ENCODE results near the gene KCP.

DNA sequence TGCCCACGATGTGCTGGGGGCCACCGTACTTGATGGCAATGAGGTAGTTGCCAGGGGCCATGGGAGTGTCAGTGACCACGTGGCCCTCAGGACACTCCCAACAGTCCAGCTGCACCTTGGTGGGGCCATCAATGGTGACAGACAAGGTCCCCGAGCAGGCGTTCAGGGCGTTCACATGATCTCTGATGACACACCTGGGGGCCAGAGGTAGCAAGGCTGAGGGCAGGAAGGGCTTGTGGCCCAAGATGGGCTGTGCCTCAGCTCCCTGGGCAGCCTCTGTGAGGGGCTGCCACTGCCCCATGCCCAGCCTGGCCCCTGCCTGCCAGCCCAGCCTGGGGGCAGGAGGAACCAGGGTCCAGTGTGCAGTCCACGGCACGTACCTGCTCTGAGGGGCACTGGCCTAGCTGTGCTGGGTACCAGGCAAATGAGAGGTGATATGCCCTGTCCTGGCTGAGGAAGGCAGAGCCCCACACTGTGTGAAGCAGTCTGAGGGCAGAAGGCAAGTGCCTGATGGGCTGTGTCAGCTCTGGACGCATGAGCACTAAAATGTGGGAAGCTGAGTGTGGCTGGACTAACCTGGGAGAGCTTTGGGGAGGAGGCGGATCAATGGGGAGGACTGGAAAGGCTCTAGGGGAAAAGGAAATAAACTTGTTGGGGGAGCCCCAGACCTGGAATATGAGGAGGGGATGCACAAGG, 3.5 kb upstream of the KCP start:
- TF ChIP-seq, protein P1, sequence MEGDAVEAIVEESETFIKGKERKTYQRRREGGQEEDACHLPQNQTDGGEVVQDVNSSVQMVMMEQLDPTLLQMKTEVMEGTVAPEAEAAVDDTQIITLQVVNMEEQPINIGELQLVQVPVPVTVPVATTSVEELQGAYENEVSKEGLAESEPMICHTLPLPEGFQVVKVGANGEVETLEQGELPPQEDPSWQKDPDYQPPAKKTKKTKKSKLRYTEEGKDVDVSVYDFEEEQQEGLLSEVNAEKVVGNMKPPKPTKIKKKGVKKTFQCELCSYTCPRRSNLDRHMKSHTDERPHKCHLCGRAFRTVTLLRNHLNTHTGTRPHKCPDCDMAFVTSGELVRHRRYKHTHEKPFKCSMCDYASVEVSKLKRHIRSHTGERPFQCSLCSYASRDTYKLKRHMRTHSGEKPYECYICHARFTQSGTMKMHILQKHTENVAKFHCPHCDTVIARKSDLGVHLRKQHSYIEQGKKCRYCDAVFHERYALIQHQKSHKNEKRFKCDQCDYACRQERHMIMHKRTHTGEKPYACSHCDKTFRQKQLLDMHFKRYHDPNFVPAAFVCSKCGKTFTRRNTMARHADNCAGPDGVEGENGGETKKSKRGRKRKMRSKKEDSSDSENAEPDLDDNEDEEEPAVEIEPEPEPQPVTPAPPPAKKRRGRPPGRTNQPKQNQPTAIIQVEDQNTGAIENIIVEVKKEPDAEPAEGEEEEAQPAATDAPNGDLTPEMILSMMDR (optimal IDR thresholded peaks at IDR 0.05 in 1 of 3, IDR thresholded peaks at IDR 0.05 in 1 of 3, conservative IDR thresholded peaks at IDR 0.05 in 1 of 3; ENCODE audit: extremely low read depth in 1 of 3, insufficient read depth in 2 of 3, low read length in 3 of 3): no peak
- no peak for TF ChIP-seq EZH2 (IDR thresholded peaks at IDR 0.05; ENCODE audit: low read length)

Data from keratinocyte (primary cell).